Kidney glomerular epithelial cell (primary cell): ENCODE results near the gene SCARF1.
A peak's percentile ranks its signal among the peaks of the same experiment; 100 is the strongest.

Experiments
- DNase-seq: peaks from one replicate; lab custom pipeline; 2025; lab: John Stamatoyannopoulos, UW

The SCARF1 gene

GRCh38 chr17:1598399-1599095 lies 47.0 kb downstream of the SCARF1 start:
- DNase-seq, result no peak

- DNase-seq, result no peak
Observed at GRCh38 chr17:1597861-1598342, 47.6 kb downstream of the SCARF1 start.

GRCh38 chr17:1593630-1593931 lies 52.0 kb downstream of the SCARF1 start:
- DNase-seq, result no peak

- no peak for DNase-seq
Observed at GRCh38 chr17:1592751-1593629, 52.5 kb downstream of the SCARF1 start.

- DNase-seq, result no peak
Observed at GRCh38 chr17:1591474-1592090, 54.0 kb downstream of the SCARF1 start.

GRCh38 chr17:1590747-1591473 lies 54.6 kb downstream of the SCARF1 start:
- DNase-seq, result no peak

- peak; percentile 61 for DNase-seq
Observed at GRCh38 chr17:1590029-1590746, 55.3 kb downstream of the SCARF1 start.

GRCh38 chr17:1588821-1589585 lies 56.5 kb downstream of the SCARF1 start:
- DNase-seq, result no peak

- DNase-seq, result no peak
Observed at GRCh38 chr17:1584167-1584566, 61.4 kb downstream of the SCARF1 start.
